ENCODE measurements around the gene C1QTNF4. TPM values are rescaled to one million over a fixed set of nuclear protein-coding genes. Genes with fewer than 3 reads are reported as not detected.
A peak's percentile ranks its signal among the peaks of the same experiment; 100 is the strongest.
"Not testable (repeated sequence)": the region's sequence is repeated elsewhere in the genome, so short reads cannot be mapped to it uniquely, and the experiment has no call there.

C1QTNF4 gene
- total RNA-seq, 4 donors from 2014 or later: 0.62 to 0.71 (median 0.71) TPM; not detected in 1

- peaks cover 20% of the 10 kb centered on the region in 2 donors for H3K4me1 ChIP-seq
- H3K9me3 ChIP-seq: no peaks in the 10 kb centered on the region
- DNase-seq: no peak
- H3K27me3 ChIP-seq: no peaks in the 10 kb centered on the region
- H3K36me3 ChIP-seq: peaks cover 0 to 7% of the 10 kb centered on the region in 2 donors
- H3K27ac ChIP-seq: peak overlapping the region; percentile 81 to 89 (median 86)
- in situ Hi-C loops (cut with MboI; ENCODE audit: low sequenced_read_pairs in 4 of 4) (no loop called here), intact Hi-C loops (cut with DNase I; ENCODE audit: low total_unique reads) (no loop called here)
- H3K4me3 ChIP-seq: peak overlapping the region; percentile 80 to 97 (median 84)
- no peak for ATAC-seq
- no peak for TF ChIP-seq POLR2A (IDR thresholded peaks at IDR 0.05)
- TF ChIP-seq CTCF (IDR thresholded peaks at IDR 0.05 in 4 of 5, conservative IDR thresholded peaks at IDR 0.05 in 1 of 5): no peak
Observed at GRCh38 chr11:47566149-47566698, 28.0 kb downstream of the C1QTNF4 start.

- Histone ChIP-seq H3K36me3 (peaks cover 0 to 7% of the 10 kb centered on the region in 2 donors), H3K9me3 (no peaks in the 10 kb centered on the region), H3K27me3 (no peaks in the 10 kb centered on the region), H3K4me1 (peaks cover 19 to 20% of the 10 kb centered on the region in 2 donors), H3K4me3 (peak within 1 kb of the TSS; percentile 80 to 97 (median 84)), H3K27ac (peak within 1 kb of the TSS; percentile 81 to 89 (median 86))
- ATAC-seq: peak; percentile 73 to 85
- in situ Hi-C loops (cut with MboI; ENCODE audit: low sequenced_read_pairs in 4 of 4): no loop called here
- no peak for TF ChIP-seq CTCF (IDR thresholded peaks at IDR 0.05 in 4 of 5, conservative IDR thresholded peaks at IDR 0.05 in 1 of 5)
- peak; percentile 39 to 75 for TF ChIP-seq POLR2A (IDR thresholded peaks at IDR 0.05)
- DNase-seq: peak; percentile 38 to 70
- intact Hi-C loops (cut with DNase I; ENCODE audit: low total_unique reads): no loop called here
Observed at GRCh38 chr11:47565340-47566148, 28.7 kb downstream of the C1QTNF4 start, which contains the start of gene PTPMT1. PTPMT1 (plus strand) TSS chr11:47565599; CDS start chr11:47565623, 24 bp downstream.

- H3K27ac ChIP-seq: peak overlapping the region; percentile 81 to 89 (median 86)
- peak overlapping the region; percentile 80 to 97 (median 84) for H3K4me3 ChIP-seq
- no peak for DNase-seq
- in situ Hi-C loops (cut with MboI; ENCODE audit: low sequenced_read_pairs in 4 of 4) (no loop called here), intact Hi-C loops (cut with DNase I; ENCODE audit: low total_unique reads) (no loop called here)
- H3K36me3 ChIP-seq: peaks cover 0 to 5% of the 10 kb centered on the region in 2 donors
- no peaks in the 10 kb centered on the region for H3K9me3 ChIP-seq
- ATAC-seq: peak; percentile 7 to 24
- no peak for TF ChIP-seq CTCF (IDR thresholded peaks at IDR 0.05 in 4 of 5, conservative IDR thresholded peaks at IDR 0.05 in 1 of 5)
- no peak for TF ChIP-seq POLR2A (IDR thresholded peaks at IDR 0.05)
- peaks cover 16 to 25% of the 10 kb centered on the region in 2 donors for H3K4me1 ChIP-seq
- no peaks in the 10 kb centered on the region for H3K27me3 ChIP-seq
Observed at GRCh38 chr11:47564933-47565339, 29.3 kb downstream of the C1QTNF4 start.

GRCh38 chr11:47564366-47564765 lies 29.8 kb downstream of the C1QTNF4 start:
- in situ Hi-C loops (cut with MboI; ENCODE audit: low sequenced_read_pairs in 4 of 4): not testable (repeated sequence)

GRCh38 chr11:47562393-47562792 lies 31.8 kb downstream of the C1QTNF4 start:
- Histone ChIP-seq H3K27ac (peak overlapping the region in 3 of 4 donors; percentile 14 to 89 (median 66)), H3K4me1 (peaks cover 16 to 25% of the 10 kb centered on the region in 2 donors)
- H3K36me3 ChIP-seq; H3K27me3 ChIP-seq; H3K4me3 ChIP-seq; intact Hi-C loops (cut with DNase I; ENCODE audit: low total_unique reads); H3K9me3 ChIP-seq; in situ Hi-C loops (cut with MboI; ENCODE audit: low sequenced_read_pairs in 4 of 4): not testable (repeated sequence)
- peak in 1 of 2 donors; percentile 11 for DNase-seq
- ATAC-seq: peak; percentile 21 to 23

More at GRCh38 chr11:47564366-47564765, 29.8 kb downstream of the C1QTNF4 start:
- H3K36me3 ChIP-seq; H3K9me3 ChIP-seq; intact Hi-C loops (cut with DNase I; ENCODE audit: low total_unique reads); DNase-seq; H3K27me3 ChIP-seq; ATAC-seq: not testable (repeated sequence)
- H3K27ac ChIP-seq: peak overlapping the region; percentile 81 to 89 (median 86)
- peaks cover 16 to 25% of the 10 kb centered on the region in 2 donors for H3K4me1 ChIP-seq
- H3K4me3 ChIP-seq: peak overlapping the region in 1 of 4 donors; percentile 97
